ENCODE data around the gene TAF12.

TAF12 gene

GRCh38 chr1:28631713-28632112 lies 11.2 kb downstream of the TAF12 start:
- H3K27ac Mint-ChIP-seq, result no peak overlapping the region
- DNase-seq, result no peak
- no peaks in the 10 kb centered on the region for H3K4me1 Mint-ChIP-seq
- peaks cover 2% of the 10 kb centered on the region for H3K27me3 Mint-ChIP-seq (ENCODE audit: low read depth, poor library complexity)
- no peak for TF ChIP-seq CTCF (IDR thresholded peaks at IDR 0.05)
- peaks cover 8% of the 10 kb centered on the region for H3K9me3 Mint-ChIP-seq
- H3K4me3 Mint-ChIP-seq, result no peak overlapping the region
- peaks cover 26% of the 10 kb centered on the region for H3K36me3 Mint-ChIP-seq (ENCODE audit: low read depth)

DNA sequence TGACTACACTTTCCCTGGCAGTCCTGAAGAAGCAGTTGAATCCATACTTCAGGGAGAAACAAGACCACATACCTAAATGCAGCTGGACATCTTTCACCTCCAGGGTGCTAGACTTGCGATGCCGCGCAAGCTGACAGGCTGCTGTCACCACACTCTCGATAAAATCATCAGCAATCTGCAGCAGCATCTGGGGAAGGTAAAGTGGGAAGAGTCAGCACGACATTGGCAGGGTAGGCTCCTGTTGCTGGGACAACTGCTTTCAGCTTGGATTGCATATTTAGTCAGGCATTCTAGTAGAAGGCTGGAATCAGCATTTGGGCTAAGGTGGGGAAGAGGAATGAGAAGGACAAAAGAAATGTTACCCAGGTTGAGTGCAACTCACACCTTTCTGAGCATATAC lies 29.7 kb downstream of the TAF12 start:
- no peak for DNase-seq
- Mint-ChIP-seq H3K27me3 (ENCODE audit: low read depth, poor library complexity) (no peaks in the 10 kb centered on the region), H3K4me3 (no peak overlapping the region), H3K4me1 (no peaks in the 10 kb centered on the region), H3K27ac (no peak overlapping the region), H3K9me3 (no peaks in the 10 kb centered on the region), H3K36me3 (ENCODE audit: low read depth) (peaks cover 47% of the 10 kb centered on the region)
- no peak for TF ChIP-seq CTCF (IDR thresholded peaks at IDR 0.05)

GRCh38 chr1:28606771-28607170 lies 36.1 kb downstream of the TAF12 start:
- no peak for TF ChIP-seq CTCF (IDR thresholded peaks at IDR 0.05)
- Mint-ChIP-seq H3K9me3 (no peaks in the 10 kb centered on the region), H3K4me3 (no peak overlapping the region), H3K27ac (no peak overlapping the region), H3K4me1 (peaks cover 13% of the 10 kb centered on the region), H3K36me3 (ENCODE audit: low read depth) (peaks cover 36% of the 10 kb centered on the region), H3K27me3 (ENCODE audit: low read depth, poor library complexity) (peaks cover 2% of the 10 kb centered on the region)
- no peak for DNase-seq

DNA sequence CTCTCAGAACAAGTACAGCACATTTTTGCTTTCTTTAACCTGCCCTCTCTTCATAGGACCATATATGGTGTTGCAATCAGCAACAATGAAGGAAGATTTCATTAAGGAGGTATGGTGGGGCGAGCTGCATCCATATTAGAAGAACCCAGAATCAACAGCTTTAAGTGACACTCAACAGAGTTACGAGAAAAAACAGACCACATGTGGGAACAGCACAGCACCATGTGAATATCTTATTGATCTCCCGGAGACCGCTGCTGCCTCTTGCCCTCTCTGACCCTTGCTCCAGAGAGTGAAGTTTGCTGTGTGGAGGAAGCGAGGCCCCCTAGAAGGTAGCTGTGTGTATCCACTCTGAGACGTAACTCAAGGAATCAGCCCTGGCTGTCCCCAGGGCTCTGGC lies 37.9 kb downstream of the TAF12 start:
- H3K27ac Mint-ChIP-seq, result peak overlapping the region; percentile 90
- no peak for DNase-seq
- peaks cover 2% of the 10 kb centered on the region for H3K27me3 Mint-ChIP-seq (ENCODE audit: low read depth, poor library complexity)
- H3K4me1 Mint-ChIP-seq, result peaks cover 13% of the 10 kb centered on the region
- H3K4me3 Mint-ChIP-seq, result no peak overlapping the region
- H3K9me3 Mint-ChIP-seq, result no peaks in the 10 kb centered on the region
- TF ChIP-seq CTCF (IDR thresholded peaks at IDR 0.05), result no peak
- H3K36me3 Mint-ChIP-seq (ENCODE audit: low read depth), result peaks cover 34% of the 10 kb centered on the region

GRCh38 chr1:28604411-28604810 lies 38.5 kb downstream of the TAF12 start:
- H3K27me3 Mint-ChIP-seq (ENCODE audit: low read depth, poor library complexity), result peaks cover 2% of the 10 kb centered on the region
- DNase-seq, result no peak
- no peak for TF ChIP-seq CTCF (IDR thresholded peaks at IDR 0.05)
- peaks cover 29% of the 10 kb centered on the region for H3K36me3 Mint-ChIP-seq (ENCODE audit: low read depth)
- H3K9me3 Mint-ChIP-seq, result no peaks in the 10 kb centered on the region
- H3K27ac Mint-ChIP-seq, result peak overlapping the region; percentile 90
- peaks cover 13% of the 10 kb centered on the region for H3K4me1 Mint-ChIP-seq
- H3K4me3 Mint-ChIP-seq, result no peak overlapping the region

DNA sequence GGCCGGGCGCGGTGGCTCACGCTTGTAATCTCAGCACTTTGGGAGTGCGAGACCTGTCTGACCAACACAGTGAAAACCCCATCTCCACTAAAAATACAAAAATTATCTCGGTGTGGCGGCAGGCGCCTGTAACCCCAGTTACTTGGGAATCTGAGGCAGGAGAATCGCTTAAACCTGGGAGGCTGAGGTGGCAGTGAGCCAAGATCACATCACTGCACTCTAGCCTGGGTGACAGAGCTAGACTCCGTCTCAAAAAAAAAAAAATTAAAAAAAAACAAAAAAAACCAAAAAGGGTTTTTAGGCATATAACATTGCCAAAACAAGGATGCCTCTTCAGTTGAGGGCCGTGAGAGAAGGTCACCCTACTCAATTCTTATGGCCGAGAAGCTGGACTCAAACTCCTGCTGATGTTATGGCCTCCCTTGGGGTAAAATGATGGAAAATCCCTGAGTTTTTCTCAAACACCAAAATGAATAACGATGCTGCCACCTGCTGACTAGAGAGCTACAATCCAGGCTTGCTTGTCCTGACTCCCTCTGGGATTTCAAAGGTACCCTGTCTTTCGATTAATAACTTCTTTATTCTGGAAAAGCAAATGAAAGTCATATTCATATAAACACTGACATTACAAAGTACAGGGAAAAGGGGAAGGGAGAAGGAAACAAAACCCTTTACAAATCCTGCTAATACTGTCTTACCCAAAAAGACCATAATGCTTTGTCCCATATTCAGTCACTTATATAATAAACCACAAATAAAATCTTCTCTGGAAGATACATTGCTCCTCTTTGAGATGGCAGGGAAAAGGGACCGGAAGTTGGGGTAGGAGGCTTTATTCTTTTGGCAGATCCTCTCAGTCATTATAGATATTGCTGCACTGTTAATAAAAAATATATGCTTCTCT lies 40.1 kb downstream of the TAF12 start:
- H3K9me3 Mint-ChIP-seq, result no peaks in the 10 kb centered on the region
- H3K36me3 Mint-ChIP-seq (ENCODE audit: low read depth), result peaks cover 22% of the 10 kb centered on the region
- no peak overlapping the region for H3K4me3 Mint-ChIP-seq
- peak; percentile 61 for DNase-seq
- H3K27ac Mint-ChIP-seq, result peak overlapping the region; percentile 29
- TF ChIP-seq CTCF (IDR thresholded peaks at IDR 0.05), result peak; percentile 57
- peaks cover 2% of the 10 kb centered on the region for H3K27me3 Mint-ChIP-seq (ENCODE audit: low read depth, poor library complexity)
- peaks cover 13% of the 10 kb centered on the region for H3K4me1 Mint-ChIP-seq
